NCI-H510A treated with DMSO at 0.1 percent for 48 hours (cell line): Measurements from ENCODE around the gene ARHGAP24.
A peak's percentile ranks its signal among the peaks of the same experiment; 100 is the strongest.

Experiments used
- DNase-seq: peaks from one replicate; lab custom pipeline; 2025; lab: John Stamatoyannopoulos, UW

The ARHGAP24 gene

DNA sequence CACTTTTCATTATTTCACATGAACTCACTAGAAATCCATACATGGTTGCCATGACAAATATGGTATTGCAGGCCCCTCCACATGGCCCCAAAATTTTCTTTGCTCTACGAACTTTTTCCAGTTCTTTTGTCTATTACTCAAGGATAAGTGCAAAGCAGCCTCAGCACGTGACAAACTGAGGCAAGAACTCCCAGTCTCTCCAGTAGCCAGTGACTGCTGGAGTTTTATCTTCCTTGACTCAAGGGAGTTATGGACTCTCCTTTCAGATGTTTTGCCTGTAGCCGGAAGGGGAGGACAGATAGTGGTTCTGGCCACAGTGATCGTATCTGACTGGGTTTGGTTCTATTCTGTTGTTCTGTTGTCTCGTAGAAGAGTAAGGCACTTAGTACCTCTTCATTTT lies 105.5 kb downstream of the ARHGAP24 start:
- DNase-seq, result no peak

DNA sequence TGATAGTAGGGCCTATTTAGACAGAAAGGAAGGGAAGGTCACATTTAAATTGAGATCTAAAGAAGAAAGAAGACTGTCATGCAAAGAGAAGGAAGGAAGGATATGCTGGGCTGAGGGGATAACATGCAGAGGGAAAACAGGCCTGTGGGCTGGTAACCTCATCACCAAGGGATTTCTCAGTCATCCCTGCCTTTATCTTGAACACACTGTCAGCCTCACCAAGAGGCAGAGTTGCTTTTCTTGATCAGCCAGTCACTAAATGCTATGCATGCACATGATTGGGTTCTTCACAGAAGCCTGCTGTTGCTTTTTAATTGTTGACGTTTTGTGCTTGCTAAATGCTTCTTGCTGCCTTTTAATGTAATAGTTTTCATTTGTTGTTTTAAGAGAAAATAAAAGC lies 113.0 kb downstream of the ARHGAP24 start:
- DNase-seq, result no peak

- no peak for DNase-seq
Measured at GRCh38 chr4:85591406-85592098, 116.6 kb downstream of the ARHGAP24 start.

GRCh38 chr4:85595098-85595775 lies 120.3 kb downstream of the ARHGAP24 start:
- no peak for DNase-seq

DNA sequence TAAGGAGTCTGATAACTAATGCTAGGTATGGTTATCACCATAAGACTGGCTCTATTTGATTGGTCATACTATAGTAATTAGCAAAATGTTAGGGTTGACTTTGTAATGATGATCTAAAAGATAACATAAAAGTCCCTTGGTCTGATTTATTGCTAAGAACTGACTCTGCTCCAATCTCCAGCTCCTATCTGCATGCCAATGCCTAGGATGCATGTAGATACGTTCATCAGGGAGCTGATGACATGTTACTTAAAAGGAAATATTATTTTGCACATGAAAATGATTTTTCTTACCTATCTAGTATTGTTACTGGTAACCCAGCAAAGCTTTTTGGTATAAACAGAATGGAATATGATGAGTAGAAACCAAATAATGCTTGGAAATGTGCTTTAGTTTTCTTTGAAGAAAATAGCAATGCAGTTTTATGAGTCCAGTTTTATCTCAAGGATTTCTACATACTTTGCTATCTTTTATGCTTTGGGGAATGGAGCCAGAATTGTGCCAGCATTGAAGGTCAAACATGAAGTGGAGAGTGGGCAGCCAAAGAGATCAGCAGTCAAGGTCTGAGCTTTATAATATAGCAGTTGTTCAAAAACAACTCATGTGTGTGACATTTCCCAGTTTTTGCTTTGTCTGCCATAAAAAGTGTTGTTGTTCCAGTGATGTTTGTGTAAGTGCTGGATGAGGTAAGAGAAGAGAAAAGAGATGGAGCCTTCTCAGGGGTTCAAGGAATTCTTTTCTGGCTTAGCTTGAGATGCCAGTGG lies 121.0 kb downstream of the ARHGAP24 start:
- no peak for DNase-seq

GRCh38 chr4:85598936-85599335 lies 124.0 kb downstream of the ARHGAP24 start:
- peak; percentile 77 for DNase-seq

DNA sequence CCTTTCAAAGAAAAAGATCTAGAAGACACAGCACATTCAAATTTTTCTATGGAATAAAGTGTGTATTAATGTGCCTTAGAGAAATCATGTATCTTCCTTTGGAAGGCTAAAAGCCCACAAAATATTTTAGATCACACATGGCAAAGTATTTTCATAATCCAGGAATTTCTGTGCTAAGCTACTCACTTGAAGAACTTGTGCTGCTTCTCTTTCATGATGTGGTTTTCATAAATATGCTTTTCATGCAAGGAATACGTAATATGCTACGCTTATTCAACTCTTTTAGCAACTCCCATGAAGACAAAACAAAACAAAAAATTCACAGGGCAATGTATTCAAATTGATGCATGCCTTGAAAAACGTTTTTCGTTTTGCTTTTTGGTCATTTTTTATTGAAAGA lies 125.6 kb downstream of the ARHGAP24 start:
- no peak for DNase-seq

DNA sequence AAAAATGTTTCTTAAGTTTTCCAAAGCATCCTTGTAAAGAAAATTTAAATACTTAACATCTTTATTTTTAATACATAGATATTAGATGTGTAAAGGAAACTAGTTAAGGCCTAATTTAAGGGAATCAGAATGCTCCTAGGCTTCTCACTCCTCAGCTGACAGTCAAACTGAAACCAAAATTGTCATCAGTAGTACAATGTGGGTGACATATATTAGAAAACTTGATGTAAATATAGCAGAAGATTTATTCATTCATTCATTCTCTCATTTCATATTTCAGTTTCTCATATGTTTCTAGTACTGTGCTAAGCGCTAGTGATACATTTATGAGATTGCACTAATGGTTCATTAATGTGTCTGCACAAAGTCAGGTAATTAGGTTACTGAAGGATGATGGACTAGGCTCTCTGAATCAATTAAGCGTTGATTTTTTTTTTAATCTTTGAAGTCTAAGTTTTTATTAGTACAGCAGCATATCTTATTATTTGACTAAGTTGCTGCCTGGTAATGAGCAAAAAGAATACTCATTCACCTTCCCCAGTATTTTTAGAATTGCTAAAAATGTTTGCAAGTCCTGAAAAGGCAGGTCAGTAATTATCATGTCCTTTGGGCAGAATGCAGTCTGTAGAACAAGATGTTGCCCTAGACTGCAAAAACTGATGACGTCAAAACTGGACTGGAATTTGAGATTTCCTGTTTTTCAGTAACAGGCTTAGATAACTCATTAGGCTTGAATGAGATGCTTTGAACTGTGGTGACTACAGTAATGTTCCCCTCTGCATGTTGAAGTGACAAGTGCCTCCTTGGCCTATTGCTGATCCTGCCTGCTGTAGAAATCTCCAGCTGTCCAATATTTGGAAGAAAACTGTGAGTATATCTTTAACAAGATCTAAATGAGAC lies 128.7 kb downstream of the ARHGAP24 start:
- peak; percentile 7 for DNase-seq

- DNase-seq, result no peak
Measured at GRCh38 chr4:85606505-85606904, 131.6 kb downstream of the ARHGAP24 start.

- DNase-seq, result peak; percentile 67
Measured at GRCh38 chr4:85607624-85608023, 132.7 kb downstream of the ARHGAP24 start.

DNA sequence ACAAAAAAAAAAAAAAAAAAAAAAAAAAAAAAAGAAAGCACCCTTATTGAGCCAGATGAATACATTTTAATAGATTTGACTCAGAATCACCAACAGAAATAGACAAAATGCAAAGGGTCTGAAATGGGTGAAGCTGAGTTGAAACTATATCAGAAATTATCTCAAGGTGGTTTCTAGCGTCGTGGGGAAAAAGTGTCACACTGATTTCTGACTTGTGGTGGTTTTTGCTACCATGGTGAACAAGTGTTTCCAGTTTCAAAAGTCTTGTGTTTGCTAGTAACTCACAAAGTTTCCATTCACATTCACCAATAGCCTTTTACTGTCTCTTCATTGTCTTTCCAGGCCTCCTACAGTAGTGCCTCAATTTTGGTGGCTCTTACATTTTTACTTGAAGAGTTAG lies 135.5 kb downstream of the ARHGAP24 start:
- no peak for DNase-seq

DNA sequence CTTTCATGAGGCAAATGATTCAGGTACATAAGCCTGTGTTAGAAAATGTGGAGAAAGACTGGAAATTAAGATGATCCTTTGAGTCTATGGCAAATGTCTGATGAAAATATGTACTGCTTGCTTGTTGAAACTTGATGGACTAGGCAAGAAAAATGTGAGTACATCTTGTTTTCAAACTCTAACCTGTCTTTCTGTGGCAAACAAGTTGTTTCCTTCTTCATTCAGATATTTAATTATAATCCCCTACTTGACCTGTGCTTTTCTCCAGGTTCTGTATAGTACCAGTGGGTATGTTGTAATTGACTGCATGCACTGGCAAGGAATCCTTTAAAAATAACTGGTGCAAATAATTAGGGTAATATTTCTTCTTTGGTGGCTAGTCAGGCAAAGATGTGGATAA lies 136.7 kb downstream of the ARHGAP24 start:
- no peak for DNase-seq

GRCh38 chr4:85613901-85614300 lies 139.0 kb downstream of the ARHGAP24 start:
- DNase-seq, result no peak

DNA sequence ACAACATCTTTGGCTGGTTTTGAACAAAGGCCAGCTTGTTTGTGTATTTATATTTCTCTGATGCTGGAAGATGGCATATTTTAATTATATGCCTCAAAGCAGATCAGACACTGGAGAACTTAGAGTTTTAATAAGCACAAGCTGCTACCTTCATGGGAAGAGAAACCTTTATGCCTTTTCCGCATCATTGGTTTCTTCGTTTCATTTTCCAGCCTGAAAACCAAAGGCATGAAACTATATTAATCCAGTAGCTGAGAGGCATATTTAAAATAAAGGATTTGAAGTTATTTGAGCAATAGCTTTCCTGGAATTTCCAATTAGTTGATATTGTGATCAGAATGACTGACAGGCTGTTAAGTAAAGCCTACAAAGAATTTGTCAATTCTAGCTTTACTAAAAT lies 141.0 kb downstream of the ARHGAP24 start:
- DNase-seq, result no peak

GRCh38 chr4:85617202-85617601 lies 142.3 kb downstream of the ARHGAP24 start:
- no peak for DNase-seq

GRCh38 chr4:85632981-85633380 lies 158.0 kb downstream of the ARHGAP24 start:
- DNase-seq, result no peak

- no peak for DNase-seq
Measured at GRCh38 chr4:85637778-85638177, 162.8 kb downstream of the ARHGAP24 start.

- DNase-seq, result no peak
Measured at GRCh38 chr4:85639946-85640345, 165.0 kb downstream of the ARHGAP24 start.

DNA sequence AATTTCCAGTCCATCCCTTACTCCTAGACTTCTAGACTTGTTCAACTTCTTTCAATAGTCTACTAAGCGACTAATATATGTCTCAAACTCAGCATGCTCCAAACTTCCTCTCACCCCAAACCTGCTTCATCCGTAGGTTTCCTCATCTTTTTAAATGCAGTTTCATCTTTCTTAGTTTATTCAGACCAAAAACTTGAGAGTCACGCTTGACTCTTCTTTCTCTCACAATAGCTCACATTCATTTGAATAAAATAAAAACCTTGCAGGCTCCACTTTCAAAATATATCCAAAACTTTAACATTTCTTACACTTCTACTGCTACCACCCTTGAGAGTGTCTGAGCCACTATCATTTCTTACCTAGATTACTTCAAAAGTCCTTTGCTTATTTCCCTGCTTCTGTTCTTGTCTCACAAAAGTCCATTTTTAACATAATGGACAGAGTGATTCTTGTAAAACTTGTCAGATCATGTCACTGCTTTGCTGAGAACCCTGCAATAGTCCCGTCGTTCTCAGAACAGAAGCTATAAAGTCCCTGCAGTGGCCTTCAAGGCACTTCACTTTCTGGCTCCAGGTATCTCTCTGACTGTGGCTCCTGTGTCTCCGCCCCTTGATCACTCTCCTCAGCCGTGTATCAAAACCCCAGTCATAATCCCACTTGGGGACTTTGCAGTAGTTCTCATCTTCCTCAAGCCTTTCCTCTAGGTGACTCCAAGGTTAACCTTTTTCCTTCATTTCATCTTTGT lies 167.6 kb downstream of the ARHGAP24 start:
- no peak for DNase-seq

- no peak for DNase-seq
Measured at GRCh38 chr4:85644061-85644460, 169.1 kb downstream of the ARHGAP24 start.

DNA sequence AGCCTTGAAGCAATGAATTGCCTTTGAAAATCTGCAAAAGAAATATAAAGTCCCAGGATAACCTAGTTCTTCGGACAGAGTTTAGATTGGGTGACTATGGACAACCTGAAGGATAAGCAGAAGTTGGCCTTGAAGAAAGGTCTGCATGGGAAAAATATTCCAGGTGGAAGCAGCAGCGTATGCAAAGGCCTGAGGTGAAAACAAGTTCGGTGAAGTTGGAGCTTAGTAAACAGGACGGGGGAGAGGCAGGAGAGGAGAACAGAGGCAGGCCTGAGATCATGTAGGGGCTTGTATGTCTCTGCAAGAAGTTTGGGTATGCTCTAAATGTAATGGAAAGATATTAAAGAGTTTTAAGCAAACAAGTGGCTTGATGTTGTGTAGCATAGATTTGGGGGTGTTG lies 176.0 kb downstream of the ARHGAP24 start:
- no peak for DNase-seq
